Measurements from ENCODE around the gene TMEM267. TPM values are rescaled to one million over a fixed set of nuclear protein-coding genes. Genes with fewer than 3 reads are reported as not detected.
"Not testable (repeated sequence)": the region's sequence is repeated elsewhere in the genome, so short reads cannot be mapped to it uniquely, and the experiment has no call there.

The TMEM267 gene
- total and polyA plus RNA-seq, 10 of the 15 experiments (the other 5 are each of a cell fraction or from before 2014, with no cell fraction given), result 7.7 to 37.3 (median 13.3) TPM

DNA sequence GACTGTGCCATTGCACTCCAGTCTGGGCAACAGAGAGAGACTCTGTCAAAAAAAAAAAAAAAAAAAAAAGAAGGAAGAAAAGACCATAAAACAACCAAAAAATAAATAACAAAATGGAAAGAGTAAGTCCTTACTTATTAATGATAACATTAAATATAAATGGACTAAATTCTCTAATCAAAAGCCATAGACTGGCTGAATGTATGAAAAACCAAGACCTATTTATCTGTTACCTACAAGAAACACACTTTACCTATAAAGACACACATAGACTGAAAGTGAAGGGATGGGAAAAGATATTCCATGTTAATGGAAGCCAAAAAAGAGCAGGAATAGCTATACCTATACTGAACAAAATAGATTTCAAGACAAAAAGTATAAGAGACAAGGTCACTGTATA lies 16.6 kb downstream of the TMEM267 start:
- Histone ChIP-seq H3K9me3 (replicated peaks; ENCODE audit: control insufficient read depth, insufficient read depth, low read length) (peaks cover 2% of the 10 kb centered on the region; the same call in 2 of the 3 replicates), H3K4me3 (no peak overlapping the region), H3K4me2 (ENCODE audit: control insufficient read depth, insufficient read depth) (no peak overlapping the region), H3K36me3 (ENCODE audit: control insufficient read depth in 2 of 2, insufficient read depth in 2 of 2, low read length in 1 of 2) (peaks cover 0 to 3% of the 10 kb centered on the region in 2 experiments; a peak in 1 of 4 replicates), H3K27me3 (replicated peaks in 1 of 2; ENCODE audit: control insufficient read depth in 2 of 2, insufficient read depth in 2 of 2, low read length in 1 of 2) (no peaks in the 10 kb centered on the region), H3K79me2 (ENCODE audit: control insufficient read depth, insufficient read depth, low read length) (no peaks in the 10 kb centered on the region), H3K9ac (ENCODE audit: control insufficient read depth, insufficient read depth, low read length) (no peak overlapping the region), H3K4me1 (ENCODE audit: control insufficient read depth, insufficient read depth, low read length) (no peaks in the 10 kb centered on the region), H2AFZ (ENCODE audit: control insufficient read depth, low read depth, low read length) (no peak overlapping the region), H4K20me1 (ENCODE audit: control insufficient read depth, insufficient read depth) (no peaks in the 10 kb centered on the region), H3K27ac (ENCODE audit: control insufficient read depth, insufficient read depth) (no peak overlapping the region)
- intact Hi-C loops (cut with micrococcal nuclease; ENCODE audit: unreplicated experiment) (no loop called here), in situ Hi-C loops (cut with MboI) (no loop called here)
- SMC1A ChIA-PET (ENCODE audit: uncharacterized antibody, unreplicated experiment), result no interaction called here
- RAD21 ChIA-PET (ENCODE audit: unreplicated experiment), result no interaction called here
- TF ChIP-seq PML (IDR thresholded peaks at IDR 0.05; ENCODE audit: low read length) (no peak), GABPA (IDR thresholded peaks at IDR 0.05; ENCODE audit: low read depth) (no peak), NFXL1 (IDR thresholded peaks at IDR 0.05; ENCODE audit: borderline replicate concordance) (no peak), ZNF384 (IDR thresholded peaks at IDR 0.05; ENCODE audit: borderline replicate concordance, low read depth, low read length) (no peak)
- FAIRE-seq (no peak), DNase-seq (ENCODE audit: low read depth, low spot score) (no peak), ATAC-seq (no peak)
- POLR2A ChIA-PET, result interaction anchor here (0.6 to 1.0 kb wide), 2 partner anchors 9 to 143 kb away, joined by 3 to 5 read pairs; no protein-coding TSS in a partner anchor
- CTCF ChIA-PET, result no interaction called here
- BruUV-seq (replicated peaks), result no TSS peak

DNA sequence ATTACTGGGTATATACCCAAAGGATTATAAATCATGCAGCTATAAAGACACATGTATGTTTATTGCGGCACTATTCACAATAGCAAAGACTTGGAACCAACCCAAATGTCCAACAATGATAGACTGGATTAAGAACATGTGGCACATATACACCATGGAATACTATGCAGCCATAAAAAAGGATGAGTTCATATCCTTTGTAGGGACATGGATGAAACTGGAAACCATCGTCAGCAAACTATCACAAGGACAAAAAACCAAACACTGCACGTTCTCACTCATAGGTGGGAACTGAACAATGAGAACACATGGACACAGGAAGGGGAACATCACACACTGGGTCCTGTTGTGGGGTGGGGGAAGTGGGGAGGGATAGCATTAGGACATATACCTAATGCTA lies 18.2 kb downstream of the TMEM267 start:
- H3K27me3 ChIP-seq (replicated peaks in 1 of 2; ENCODE audit: control insufficient read depth in 2 of 2, insufficient read depth in 2 of 2, low read length in 1 of 2); H3K4me1 ChIP-seq (ENCODE audit: control insufficient read depth, insufficient read depth, low read length); ATAC-seq; H4K20me1 ChIP-seq (ENCODE audit: control insufficient read depth, insufficient read depth); CTCF ChIA-PET; H3K4me2 ChIP-seq (ENCODE audit: control insufficient read depth, insufficient read depth); SMC1A ChIA-PET (ENCODE audit: uncharacterized antibody, unreplicated experiment); FAIRE-seq; DNase-seq (ENCODE audit: low read depth, low spot score); H3K79me2 ChIP-seq (ENCODE audit: control insufficient read depth, insufficient read depth, low read length); BruUV-seq (replicated peaks); POLR2A ChIA-PET; intact Hi-C loops (cut with micrococcal nuclease; ENCODE audit: unreplicated experiment); H3K27ac ChIP-seq (ENCODE audit: control insufficient read depth, insufficient read depth); H3K36me3 ChIP-seq (ENCODE audit: control insufficient read depth in 2 of 2, insufficient read depth in 2 of 2, low read length in 1 of 2); H3K9ac ChIP-seq (ENCODE audit: control insufficient read depth, insufficient read depth, low read length); in situ Hi-C loops (cut with MboI); H3K9me3 ChIP-seq (replicated peaks; ENCODE audit: control insufficient read depth, insufficient read depth, low read length); H2AFZ ChIP-seq (ENCODE audit: control insufficient read depth, low read depth, low read length); RAD21 ChIA-PET (ENCODE audit: unreplicated experiment); H3K4me3 ChIP-seq: not testable (repeated sequence)
- WGBS (ENCODE audit: insufficient coverage, insufficient replicate concordance, low lambda C conversion rate, missing lambda C conversion rate), result 100% methylated on average over 2 of the region's 3 CpGs

All from GM12878 (cell line).